Measurements from ENCODE around the gene PRKAG2.
"Not testable (repeated sequence)": the region's sequence is repeated elsewhere in the genome, so short reads cannot be mapped to it uniquely, and the experiment has no call there.

The PRKAG2 gene

DNA sequence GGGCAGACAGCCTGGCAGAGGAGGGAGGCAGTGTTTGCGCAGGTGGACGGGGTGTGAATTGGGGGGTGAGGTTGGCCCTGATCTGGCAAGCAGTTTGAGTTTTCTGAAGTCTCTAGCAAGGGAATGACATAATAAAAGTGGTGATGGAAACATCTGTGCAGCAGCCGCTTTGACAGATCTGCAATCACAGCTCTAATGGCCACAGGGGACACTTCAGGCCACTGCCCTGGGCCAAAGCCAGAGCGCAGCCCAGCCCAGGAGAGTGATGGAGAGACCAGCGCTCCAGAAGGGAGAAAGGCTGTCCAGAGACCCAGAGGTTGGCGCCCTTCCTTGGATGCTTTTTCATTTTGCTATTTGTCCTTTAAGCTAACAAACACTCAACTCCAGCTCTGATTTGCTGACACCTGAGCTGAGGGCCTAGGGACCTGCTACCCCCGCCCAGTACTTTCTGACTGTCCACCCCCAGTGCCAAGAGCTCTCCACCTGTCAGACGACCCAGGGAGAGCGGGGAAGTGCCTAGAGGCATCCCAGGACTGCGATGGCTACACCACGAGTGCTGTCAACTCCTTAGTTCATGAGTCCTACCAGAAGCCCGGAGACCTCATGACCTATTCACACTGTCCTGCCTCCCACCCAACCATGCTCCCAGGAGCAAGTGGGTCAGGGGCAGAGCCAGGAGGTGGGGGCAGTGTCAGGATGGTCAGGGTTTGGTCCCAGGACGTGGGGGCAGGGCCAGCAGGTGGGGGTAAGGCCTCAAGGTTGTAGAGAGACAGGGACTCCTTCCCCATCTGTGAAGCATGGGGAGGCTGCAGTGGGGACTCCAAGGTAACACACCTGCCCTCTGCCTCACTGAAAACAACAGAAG lies 112.6 kb downstream of the PRKAG2 start:
- DNase-seq (ENCODE audit: low read depth), result no peak

DNA sequence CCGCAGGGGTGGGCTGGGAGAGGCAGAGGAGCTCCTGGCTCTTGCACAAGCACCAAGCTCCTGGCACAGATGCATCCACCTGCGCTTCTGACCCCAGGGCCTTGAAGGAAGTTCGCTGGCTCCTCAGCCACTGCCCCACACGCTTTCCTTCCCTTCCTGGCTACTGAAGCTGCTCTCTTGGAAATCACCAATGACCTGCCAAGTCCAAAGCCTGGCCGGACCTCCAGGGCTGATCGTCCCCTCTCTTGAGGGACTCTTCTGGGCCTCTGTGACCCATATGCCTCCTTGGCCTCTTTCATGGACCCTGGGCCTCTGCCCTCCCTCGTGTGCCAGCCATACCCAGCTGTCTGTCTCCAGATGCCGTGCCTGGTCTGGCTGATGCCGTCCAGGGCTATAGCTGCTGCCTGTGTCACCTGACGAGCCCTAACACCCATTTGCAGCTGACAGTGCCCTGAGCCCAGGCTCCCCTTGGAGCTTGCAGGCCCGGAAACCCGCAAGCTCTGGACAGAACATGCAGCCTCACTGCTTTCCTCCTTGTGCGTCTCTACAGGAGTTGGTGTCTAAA lies 113.4 kb downstream of the PRKAG2 start:
- DNase-seq (ENCODE audit: low read depth), result no peak

DNA sequence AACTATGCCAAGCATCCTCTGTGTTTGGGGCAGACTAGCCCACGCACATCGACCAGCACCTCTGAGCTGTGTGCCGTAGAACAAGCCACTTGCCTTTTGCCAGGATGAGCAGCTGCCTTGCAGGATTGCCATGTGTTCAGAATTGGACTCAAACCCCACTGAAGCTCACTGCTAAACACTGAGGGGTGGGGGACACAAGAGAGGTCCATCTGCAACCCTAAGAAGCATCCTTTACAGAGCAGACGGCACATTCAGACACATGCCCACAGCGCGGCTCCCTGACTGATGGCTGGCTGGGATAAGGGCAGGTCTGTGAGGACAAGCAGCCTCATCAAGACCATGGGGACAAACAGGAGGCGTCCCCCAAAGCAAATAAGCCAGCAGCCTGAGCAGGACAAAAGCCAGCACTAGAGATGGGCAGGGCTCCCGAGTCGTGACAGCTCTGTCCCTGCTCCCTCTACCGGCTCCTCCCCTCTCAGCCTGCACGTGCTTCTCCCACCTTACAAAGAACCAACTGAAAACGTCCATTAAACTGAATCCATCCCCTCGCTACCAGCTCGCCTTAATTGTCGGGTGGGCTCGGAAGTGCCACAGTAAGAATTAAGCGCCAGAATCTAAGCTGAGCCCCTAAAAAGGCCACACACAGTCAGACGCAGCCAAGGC lies 114.2 kb downstream of the PRKAG2 start:
- DNase-seq (ENCODE audit: low read depth), result no peak

DNA sequence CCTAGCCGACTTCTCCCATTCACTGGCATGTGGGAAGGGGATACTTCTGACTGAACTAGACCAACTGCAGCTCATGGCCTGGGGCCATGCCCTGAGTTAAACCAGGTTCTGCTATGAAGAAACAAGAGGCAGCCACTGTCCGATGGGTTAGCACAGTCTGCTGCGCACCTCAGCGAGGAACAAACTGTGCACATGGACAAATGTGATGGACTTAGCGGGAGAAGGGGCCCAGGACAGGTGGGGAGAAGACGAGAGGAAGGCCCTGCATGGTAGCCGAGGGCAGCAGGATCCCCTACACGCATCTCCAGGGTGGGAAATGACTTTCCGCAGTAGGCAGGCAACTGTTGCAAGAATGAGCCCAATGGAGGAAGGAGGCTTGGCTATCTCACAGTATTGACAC lies 115.0 kb downstream of the PRKAG2 start:
- no peak for DNase-seq (ENCODE audit: low read depth)

DNA sequence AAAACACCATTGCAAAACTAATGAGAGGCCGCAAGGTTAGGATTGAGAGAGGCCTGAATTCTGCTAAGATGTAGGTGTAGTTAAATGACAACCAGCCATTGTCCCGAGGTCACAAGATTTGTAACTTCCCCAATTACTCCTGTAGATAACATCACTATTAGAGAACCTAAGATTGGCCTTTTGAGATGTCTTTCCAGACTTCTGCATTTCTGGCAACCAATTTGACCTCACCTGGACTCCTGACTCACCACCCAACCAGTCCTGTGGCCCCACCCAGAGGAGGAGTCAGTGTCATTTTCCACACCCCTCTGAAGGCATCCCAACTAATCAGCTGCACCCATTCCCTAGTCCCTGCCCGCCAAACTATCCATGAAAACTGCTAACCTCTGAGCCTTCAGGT lies 115.7 kb downstream of the PRKAG2 start:
- no peak for DNase-seq (ENCODE audit: low read depth)

DNA sequence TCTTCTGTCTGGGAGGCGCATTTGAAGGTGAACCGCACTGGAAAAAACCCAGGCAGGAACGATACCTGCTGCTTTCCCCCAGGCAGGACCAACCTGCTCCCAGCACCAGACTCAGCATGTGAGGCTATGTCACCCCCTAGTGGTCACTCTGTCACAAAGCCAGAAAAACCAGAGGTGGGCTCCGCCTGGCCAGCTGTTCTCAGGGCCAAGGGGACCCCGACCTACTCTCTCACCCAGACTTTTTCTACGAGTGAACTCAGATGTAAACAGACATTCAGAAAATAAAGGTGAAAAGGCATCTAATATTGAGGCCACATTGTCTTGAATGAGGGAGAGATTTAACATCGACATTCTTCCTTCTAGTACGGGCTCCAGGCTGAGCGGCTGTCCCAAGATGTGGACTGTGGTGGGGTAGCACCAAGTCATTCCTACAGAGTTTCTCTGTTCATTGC lies 117.3 kb downstream of the PRKAG2 start:
- DNase-seq (ENCODE audit: low read depth), result peak; percentile 32

DNA sequence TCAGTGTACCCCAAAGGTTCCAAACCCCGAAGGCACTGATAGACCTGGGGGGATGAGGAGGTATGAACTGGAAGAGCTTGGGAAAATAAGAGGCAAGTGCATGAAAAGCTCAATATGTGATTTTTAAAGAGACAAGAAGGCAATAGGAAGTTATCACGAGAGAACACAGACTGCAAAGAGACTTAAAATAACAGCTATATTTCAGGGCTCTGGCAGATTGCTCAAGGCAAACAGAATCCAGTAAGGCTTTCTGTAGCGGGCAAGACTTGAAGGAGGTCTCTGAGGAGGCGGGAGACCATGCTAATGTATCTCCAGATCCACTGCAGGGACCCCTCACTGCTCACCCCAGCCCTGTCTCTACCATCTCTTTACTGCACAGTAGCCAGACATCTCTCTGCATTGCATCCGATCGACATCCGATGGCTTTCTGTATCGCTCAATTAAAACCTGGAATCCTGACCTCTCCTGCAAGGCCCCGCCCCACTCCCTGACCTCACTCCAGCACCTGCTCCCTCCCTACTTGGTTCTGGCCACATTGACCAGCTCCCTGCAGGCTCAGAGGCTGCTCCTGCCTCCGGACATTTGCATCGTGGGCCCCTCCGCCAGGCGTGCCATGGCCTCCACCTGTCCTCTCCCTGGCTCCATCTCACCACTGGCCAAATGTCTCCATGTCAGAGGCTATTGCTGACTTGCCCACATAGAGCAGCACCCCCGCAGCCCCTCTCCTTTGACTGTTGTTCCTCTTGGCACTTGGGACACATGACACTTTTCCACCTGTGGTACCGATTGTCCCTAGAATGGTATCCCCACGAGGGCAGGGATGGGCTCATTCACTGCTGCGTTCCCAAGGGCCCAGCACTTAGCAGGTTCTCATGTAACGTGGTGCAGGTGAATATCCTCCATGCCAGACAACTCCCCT lies 118.0 kb downstream of the PRKAG2 start:
- no peak for DNase-seq (ENCODE audit: low read depth)

DNA sequence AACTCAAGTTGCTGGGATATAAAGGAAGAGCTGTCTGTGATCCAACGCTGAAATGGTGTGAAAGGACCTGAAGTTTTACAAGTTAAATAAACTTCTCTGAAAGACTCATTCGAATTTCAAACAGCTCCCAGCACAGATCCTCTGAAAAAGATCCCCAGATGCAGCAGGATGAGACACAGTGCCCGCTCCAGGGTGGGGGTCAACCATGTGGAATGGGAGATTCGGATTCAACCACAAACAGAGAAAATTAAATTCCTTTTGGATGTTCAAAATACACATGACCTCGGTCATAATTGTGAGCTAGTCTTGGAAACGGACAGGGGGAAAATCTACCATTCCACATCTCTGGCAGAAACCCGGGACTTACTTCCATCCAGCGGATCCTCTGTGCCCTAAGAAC lies 119.6 kb downstream of the PRKAG2 start:
- no peak for DNase-seq (ENCODE audit: low read depth)

DNA sequence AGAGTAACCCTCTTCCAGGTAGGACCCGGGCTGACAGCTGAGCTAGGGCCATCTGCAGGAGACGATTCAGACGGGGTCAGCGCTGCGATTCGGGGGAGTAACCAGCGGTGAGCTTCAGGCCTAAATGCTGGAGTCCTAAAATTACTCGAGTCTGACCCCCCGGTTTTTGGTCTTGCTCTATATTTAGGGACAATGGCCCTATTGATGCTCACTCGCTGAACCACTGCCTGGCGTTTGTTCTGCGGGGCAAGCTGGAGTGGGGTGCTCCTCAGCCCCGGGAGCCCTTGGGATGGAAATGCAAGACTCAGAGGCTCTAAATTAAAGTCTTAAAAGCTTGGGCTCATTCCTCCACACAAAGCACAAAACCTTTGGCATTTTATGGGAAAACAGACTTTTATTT lies 120.0 kb downstream of the PRKAG2 start:
- no peak for DNase-seq (ENCODE audit: low read depth)

DNA sequence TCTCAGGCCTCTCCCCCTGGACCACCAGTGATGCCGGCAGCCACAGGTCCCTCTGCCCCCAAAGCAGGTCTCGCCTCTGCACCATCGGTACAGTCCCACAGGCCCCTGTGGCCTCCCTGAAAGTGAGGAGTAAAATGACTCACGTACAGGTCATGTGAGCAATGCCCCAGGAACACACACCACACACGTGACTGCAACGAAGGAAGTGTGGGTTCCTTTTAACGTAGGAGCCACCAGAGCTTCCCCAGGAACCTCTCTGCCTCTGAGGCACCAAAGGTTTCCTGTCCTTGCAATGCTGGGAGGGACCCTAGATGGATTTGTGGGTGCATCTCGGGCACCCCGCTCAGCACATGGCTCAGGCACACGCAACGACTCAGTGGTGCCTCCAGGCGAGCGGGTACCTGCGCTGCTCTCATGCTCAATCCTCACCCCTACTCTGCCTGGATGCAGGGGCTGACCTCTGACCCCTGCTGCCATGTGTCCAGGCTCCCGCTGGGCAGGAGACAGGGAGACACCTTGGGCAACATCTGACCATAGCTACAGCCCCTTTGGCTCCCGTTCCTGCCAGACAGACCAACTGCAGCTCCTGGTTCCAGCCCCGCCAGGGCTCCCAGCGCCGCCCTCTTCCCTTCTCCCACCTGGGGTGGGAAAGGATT lies 120.7 kb downstream of the PRKAG2 start:
- peak; percentile 35 for DNase-seq (ENCODE audit: low read depth)

DNA sequence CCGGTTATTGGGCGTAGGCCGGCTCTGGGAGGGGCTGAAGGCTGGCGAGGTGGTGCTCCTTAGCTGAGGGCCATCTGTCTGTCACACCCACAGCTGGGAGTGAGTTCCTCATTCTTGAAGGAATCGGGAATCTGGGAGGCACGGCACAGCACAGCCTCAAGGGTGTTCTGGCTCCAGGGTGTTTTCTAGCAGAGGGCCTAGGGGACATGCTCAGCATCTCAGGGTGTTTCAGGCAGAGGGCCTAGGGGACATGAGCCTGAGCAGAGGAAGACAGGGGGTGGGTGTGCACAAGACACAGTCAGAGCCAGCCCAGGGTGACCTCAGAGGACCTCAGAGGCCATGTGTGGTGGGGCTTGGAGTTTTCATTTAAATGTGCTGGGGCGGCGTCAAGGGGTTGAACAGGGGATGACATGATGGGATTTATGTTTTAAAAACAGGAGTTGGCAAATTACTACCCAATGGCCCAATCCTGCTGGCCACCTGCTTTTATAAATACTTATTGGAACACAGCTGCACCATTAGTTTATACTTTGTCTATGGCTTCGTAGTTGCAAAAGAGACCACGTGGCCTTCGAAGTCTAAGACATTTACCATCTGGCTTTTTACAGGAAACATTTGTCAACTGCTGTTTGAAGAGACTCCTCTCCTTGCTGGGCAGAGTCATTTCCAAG lies 121.6 kb downstream of the PRKAG2 start:
- no peak for DNase-seq (ENCODE audit: low read depth)

DNA sequence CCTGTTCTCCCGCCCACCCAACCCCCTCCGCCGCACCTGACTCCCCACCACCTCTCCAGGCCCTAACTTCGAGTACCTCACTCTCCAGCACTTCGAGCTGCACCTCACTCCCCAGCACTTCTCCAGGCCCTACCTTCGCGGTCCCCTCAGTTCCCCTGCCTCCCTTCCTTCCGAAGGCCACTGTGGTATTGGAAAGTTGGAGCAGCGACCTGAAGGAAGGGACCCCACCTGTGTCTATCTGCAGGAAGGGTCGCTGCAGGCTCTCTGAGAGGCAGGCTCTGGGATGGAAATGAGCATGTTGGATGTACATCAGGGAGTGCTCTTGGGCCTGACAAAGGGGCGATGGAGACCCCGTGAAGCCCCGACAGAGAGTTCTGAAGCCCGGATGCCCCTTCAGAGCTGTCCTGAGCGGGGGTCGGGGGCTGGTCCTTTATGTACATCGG lies 122.2 kb downstream of the PRKAG2 start:
- DNase-seq (ENCODE audit: low read depth), result no peak

DNA sequence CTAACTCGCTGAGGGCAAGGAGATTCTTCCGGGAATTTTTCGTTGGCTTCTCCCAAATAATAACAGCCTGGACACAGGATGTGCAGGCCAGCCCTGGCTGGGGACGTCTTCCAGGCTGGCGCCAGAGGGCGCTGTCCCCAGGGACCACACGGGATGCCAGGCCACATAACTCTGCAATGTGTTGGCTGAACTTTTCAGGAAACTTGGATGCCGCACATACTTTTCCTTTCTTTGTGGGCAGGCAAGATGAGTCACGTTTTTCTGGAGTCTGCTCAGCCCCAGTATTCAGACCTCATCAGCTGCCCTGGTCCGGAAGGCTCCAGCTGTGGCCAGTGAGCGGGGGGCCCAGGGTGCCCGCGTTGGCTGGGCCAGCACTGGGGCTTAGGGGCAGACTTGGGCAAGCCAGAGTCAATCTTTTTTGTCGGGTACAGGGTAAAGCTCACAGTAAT lies 122.7 kb downstream of the PRKAG2 start:
- DNase-seq (ENCODE audit: low read depth), result no peak

DNA sequence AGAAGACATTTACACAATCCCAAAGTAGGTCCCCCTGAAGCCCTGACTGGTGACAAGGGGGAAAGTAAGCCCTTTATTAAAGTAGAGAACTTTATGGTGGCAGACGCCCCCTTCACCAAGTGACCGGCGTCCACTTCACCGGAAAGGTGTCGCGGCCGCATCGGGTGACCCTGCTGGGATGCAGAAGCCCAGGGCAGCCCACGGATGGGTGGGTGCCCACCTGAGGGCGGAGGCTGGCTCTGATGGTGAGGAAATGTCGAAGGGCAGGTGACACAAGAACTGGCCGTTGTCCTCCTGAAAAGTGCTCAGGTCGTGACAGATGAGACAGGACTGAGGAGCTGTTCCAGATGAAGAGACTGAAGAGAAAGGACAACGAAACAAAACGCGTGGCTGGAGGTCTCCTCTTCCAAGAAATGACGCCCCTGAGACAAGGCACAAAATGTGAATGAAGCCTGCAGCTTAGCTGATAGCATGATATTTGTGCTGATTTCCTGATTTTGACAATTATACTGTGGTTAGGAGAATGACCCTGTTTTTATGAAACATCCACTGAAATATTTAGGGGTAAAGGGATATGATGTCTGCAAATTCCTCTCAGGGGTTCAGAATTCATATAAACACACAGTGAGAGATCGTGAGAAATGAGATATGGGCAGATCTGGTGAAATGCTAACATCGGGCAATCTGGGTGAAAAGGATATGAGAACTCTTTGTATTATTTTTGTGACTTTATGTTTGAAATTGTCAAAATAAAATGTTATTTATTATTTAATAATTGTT lies 123.9 kb downstream of the PRKAG2 start:
- no peak for DNase-seq (ENCODE audit: low read depth)

DNA sequence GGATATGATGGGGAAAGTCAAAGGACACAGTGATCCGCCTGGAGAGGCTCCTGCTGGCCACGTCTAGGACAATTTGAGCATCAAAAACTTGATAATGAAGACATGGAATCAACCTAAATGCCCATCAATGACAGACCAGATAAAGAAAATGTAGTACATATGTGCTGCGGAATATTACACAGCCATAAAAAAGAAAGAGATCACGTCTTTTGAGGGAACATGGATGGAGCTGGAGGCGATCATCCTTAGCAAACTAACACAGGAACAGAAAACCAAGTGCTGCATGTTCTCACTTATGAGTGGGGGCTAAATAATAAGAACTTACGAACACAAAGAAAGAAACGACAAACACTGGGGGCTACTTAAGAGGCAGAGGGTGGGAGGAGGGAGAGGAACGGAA lies 124.9 kb downstream of the PRKAG2 start:
- no peak for DNase-seq (ENCODE audit: low read depth)

DNA sequence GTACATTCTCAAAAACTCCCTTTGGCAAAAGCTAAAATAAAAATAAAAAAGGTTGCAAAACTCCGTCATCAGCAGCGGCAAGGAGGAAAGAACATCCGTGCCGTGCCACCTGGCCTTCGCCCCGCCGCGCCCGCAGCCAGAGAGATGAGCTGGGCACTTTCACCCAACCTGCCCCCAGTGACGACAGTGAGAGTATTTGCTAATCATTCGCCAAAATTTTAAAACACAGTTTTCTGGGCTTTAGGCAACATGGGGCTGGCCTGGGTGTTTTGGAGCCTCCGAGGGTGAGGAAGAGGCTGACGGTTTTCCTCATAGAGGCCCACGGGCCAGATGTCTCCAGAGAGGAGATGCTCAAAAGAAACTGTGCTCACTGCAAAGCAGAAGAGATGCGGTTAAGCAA lies 128.2 kb downstream of the PRKAG2 start:
- DNase-seq (ENCODE audit: low read depth), result no peak

DNA sequence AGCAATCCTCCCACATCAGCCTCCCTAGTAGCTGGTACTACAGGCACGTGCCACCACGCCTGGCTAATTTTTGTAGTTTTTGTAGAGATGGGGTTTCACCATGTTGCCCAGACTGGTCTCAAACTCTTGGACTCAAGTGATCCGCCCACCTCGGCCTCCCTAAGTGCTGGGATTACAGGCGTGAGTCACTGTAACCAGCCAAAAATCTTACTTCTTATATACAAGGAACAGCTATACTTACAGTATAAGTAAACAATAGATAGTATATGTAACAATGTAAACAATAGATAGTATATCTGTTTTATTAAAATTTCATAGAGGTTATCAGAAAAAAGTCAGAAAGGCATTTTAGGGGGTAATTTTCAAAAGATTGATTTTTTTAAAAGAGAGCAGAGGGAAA lies 128.9 kb downstream of the PRKAG2 start:
- DNase-seq (ENCODE audit: low read depth), result not testable (repeated sequence)

DNA sequence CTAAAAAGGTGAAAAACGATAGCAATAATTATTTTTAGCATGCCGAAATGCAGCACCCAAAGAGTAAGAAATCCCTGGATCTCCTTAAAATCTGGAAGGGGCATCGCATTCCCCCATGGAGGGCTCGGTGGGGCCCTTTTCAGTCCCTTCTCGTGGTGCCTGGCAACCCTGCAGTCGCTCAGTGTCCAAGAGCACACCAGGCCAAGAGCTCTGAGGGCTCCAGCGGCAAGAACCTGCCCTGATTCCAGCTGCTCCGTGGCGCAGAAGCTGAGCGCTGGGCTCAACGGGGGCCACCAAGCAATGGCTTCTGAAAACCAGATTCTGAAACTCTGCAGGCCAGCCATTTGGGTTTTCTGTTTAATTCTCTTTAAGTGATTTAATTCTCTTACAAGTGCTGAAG lies 131.2 kb downstream of the PRKAG2 start:
- DNase-seq (ENCODE audit: low read depth), result no peak

DNA sequence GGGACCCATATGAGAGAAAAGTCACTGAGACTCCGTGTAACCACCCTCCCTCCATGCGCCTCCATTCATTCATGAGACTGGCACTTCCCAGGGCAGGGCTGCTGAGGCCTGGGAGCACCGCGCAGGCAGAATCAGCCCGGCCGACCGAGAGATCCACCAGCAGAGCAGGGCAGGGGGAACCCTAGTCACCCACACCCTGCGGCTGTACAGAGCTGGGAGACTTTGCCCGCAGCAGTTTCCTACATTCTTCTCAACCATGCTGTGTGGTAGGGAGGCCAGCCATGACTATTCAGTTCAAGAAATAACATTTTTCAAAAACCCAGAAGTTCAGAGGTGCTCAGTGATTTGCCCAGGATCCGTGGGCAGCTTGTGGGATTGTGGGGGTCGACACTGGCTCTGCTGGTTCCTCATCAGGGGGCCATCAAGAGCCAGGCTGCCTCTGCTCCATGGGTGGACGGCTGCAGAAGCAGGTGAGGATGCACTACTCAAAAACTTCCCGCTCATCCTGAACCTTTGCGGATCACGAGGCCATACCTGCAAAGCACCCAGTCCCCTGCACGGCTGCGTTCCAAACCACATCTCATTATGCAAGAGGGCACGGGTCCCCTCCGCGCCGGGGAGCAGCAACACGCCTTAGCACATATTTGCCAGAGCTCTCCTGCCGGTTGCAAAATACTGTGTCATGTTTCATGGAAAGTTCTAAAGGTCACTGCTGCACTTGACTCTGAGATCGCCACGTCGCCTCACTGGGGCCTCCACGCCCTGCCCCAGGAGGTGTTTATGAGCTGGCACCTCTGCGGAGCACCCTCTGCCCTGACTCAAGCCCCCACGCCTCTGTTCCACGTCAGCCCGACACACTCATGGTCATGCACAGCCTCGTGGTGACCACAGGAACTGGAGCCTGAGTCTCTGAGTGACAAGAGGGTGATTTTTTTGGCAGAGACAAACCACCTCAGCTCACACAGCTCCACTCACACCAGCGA lies 132.0 kb downstream of the PRKAG2 start:
- DNase-seq (ENCODE audit: low read depth), result no peak
